ENCODE measurements around the gene RDH5. TPM values are rescaled to one million over a fixed set of nuclear protein-coding genes. Genes with fewer than 3 reads are reported as not detected.

Gene RDH5
- total RNA-seq, 1 donor from 2014 or later: 16.5 TPM

DNA sequence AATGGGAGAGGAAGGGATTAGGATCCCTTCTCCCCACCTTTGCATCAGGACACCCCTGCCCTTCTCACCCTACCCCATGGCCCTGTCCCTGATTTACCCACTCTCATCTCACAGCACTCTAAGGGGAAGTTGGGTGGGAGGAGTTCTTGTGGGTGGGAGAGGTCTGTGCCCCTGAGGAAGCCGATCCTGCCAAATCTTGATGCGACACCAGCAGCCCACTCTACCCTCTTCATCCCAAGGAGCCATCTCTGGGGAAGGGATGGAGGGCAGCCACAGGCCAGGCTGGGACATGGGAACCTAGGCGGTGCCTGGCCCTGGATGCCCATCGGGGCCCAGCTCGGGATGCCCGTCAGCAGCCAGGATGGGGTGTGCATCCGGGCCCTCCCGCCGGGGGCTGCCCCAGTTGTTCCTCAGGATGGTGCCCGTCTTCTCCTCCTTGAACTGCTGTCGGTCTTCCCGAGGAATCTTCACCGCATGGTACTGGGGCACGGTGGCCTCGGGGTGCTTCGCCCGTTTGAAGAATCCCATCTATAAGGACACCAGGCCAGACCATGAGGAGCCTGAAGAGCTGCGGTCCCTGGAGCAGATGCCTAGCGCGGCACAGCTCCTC is 35.3 kb upstream of the RDH5 start:
- intact Hi-C loops (cut with micrococcal nuclease): no loop called here
- no peaks in the 10 kb centered on the region for H3K27me3 Mint-ChIP-seq
- CTCF ChIA-PET: no interaction called here
- TF ChIP-seq, protein P1, sequence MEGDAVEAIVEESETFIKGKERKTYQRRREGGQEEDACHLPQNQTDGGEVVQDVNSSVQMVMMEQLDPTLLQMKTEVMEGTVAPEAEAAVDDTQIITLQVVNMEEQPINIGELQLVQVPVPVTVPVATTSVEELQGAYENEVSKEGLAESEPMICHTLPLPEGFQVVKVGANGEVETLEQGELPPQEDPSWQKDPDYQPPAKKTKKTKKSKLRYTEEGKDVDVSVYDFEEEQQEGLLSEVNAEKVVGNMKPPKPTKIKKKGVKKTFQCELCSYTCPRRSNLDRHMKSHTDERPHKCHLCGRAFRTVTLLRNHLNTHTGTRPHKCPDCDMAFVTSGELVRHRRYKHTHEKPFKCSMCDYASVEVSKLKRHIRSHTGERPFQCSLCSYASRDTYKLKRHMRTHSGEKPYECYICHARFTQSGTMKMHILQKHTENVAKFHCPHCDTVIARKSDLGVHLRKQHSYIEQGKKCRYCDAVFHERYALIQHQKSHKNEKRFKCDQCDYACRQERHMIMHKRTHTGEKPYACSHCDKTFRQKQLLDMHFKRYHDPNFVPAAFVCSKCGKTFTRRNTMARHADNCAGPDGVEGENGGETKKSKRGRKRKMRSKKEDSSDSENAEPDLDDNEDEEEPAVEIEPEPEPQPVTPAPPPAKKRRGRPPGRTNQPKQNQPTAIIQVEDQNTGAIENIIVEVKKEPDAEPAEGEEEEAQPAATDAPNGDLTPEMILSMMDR (IDR thresholded peaks at IDR 0.05): no peak
- POLR2A ChIA-PET: no interaction called here
- no peak overlapping the region for H3K4me3 Mint-ChIP-seq
- H3K9me3 Mint-ChIP-seq: no peaks in the 10 kb centered on the region
- H3K36me3 Mint-ChIP-seq (ENCODE audit: low read depth): no peaks in the 10 kb centered on the region
- ATAC-seq (ENCODE audit: low read depth) (no peak), DNase-seq (no peak)
- peaks cover 41% of the 10 kb centered on the region for H3K4me1 Mint-ChIP-seq
- H3K27ac Mint-ChIP-seq: no peak overlapping the region

DNA sequence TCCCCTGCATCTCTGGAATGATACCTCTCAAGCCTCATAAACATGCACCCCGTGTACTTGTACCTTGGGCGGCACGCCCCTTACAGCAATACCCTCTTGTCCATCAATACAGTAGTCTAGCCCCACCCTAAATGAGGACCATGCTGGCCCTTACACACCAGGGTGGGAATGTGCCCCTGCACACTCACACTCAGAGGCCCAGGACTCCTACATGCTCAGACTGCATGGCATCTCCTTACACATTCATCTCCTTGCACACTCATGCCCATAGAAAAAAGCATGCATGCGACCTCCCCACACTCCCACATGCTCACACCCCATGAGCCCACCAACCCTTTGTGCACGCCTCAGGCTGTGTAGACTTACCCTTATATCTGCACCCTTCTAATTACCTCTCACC is 34.5 kb upstream of the RDH5 start:
- CTCF ChIA-PET: no interaction called here
- Mint-ChIP-seq H3K36me3 (ENCODE audit: low read depth) (no peaks in the 10 kb centered on the region), H3K9me3 (no peaks in the 10 kb centered on the region), H3K4me1 (peaks cover 41% of the 10 kb centered on the region), H3K27ac (no peak overlapping the region), H3K4me3 (no peak overlapping the region), H3K27me3 (no peaks in the 10 kb centered on the region)
- TF ChIP-seq, protein P1 (IDR thresholded peaks at IDR 0.05): no peak
- intact Hi-C loops (cut with micrococcal nuclease): no loop called here
- POLR2A ChIA-PET: no interaction called here
- ATAC-seq (ENCODE audit: low read depth) (no peak), DNase-seq (no peak)

DNA sequence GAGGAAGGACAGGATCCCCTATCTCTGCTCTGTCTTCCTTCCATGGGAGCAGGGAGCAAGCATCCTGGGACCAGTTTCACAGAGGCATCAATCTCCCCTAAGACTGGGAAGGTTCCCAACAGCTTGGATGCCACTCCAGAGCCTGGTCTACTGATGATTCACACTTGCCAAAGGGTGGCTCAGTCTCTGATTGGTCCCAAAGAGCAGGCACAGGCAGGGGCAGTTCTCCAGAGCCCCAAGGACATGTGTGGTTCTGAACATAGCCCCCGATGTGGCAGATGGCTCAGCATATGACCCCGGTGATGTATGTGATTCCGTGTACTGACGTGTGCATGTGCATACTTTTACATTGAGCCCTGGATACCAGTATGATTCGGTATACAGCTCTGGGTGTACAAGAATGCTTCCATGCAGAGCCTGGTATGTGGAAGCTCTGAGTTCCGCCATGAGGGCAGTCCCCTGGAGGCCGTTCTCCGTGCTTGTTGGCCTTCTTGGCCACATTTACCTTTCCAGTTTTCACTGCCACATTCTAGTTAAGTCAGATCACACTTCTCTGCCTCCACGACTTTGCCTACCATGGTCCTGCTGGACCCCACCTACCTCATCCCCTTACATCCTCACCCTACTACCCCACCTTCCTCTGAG is 33.7 kb upstream of the RDH5 start:
- Mint-ChIP-seq H3K4me1 (peaks cover 34% of the 10 kb centered on the region), H3K4me3 (no peak overlapping the region), H3K27me3 (no peaks in the 10 kb centered on the region), H3K27ac (no peak overlapping the region), H3K9me3 (no peaks in the 10 kb centered on the region), H3K36me3 (ENCODE audit: low read depth) (no peaks in the 10 kb centered on the region)
- ChIA-PET POLR2A (interaction anchor here (0.6 kb wide), 2 partner anchors 17 to 630 kb away, joined by 3 to 8 read pairs; partner anchors contain the start of gene CNPY2), CTCF (no interaction called here)
- intact Hi-C loops (cut with micrococcal nuclease): no loop called here
- TF ChIP-seq, protein P1 (IDR thresholded peaks at IDR 0.05): no peak
- ATAC-seq (ENCODE audit: low read depth) (no peak), DNase-seq (no peak)

DNA sequence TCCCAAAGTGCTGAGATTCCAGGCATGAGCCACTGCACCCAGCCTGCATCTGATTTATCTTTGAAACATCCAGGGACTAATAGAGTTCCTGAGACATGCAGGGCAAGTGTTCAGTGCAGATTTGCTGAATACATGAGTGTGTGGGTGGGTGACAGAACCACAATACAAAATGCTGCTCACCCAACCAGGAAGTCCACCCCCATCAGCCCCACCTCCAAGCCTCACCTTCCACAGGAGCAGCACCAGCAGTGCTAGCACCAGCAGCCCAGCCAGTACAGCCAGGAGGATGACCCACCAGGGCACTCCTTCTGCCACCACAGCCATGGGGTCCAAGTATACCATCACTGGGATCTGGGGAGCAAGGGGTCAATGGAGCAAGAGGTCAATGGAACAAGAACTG is 32.4 kb upstream of the RDH5 start:
- CTCF ChIA-PET: no interaction called here
- TF ChIP-seq, protein P1 (IDR thresholded peaks at IDR 0.05): no peak
- intact Hi-C loops (cut with micrococcal nuclease): no loop called here
- Mint-ChIP-seq H3K9me3 (no peaks in the 10 kb centered on the region), H3K36me3 (ENCODE audit: low read depth) (no peaks in the 10 kb centered on the region), H3K27ac (no peak overlapping the region), H3K4me1 (peaks cover 21% of the 10 kb centered on the region), H3K4me3 (no peak overlapping the region), H3K27me3 (no peaks in the 10 kb centered on the region)
- POLR2A ChIA-PET: no interaction called here
- ATAC-seq (ENCODE audit: low read depth) (no peak), DNase-seq (no peak)

DNA sequence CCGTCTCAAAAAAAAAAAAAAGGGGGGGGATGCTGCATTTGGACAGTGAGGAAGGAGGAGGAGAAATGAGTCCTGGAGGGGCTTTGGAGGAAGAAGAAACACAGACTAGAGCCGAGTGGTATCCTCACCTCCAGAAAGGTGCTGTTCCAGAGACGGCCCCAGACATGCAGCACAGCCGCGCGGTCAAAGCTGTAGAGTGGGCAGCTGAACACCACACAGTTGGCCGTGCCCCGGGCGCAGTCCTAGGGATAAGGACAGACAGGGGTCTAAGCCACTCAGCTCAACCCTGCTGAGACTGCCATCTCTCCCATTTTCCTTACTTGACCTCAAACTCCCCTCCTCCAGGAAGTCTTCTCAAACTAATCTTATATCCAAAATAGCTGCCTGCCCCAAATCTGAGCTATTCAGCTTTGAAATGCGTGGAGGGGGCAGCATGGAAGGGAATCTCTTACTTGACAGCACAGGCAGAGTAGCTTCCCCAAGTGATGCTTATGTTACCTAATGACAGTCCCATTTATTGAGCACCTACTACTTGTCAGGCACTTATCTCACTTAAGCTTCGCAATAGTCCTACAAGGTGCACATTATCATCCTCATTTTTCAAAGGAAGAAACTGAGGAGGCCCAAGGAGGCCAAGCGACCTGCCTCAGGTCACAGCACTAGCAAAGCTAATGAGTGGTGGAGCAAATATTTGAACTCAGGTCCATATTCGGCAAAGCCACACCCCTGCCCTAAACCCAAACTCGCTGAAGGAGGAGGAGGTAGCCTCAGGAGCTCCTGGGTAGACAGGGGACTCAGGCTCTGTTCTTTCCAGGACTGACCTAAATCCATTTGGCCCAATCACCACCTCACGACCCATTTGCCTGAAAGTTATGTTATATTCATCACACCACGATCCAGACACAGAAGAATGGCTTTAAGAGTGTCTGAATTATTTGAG is 31.2 kb upstream of the RDH5 start:
- no peak overlapping the region for H3K27ac Mint-ChIP-seq
- peaks cover 12% of the 10 kb centered on the region for H3K4me1 Mint-ChIP-seq
- intact Hi-C loops (cut with micrococcal nuclease): no loop called here
- H3K9me3 Mint-ChIP-seq: no peaks in the 10 kb centered on the region
- H3K36me3 Mint-ChIP-seq (ENCODE audit: low read depth): no peaks in the 10 kb centered on the region
- H3K4me3 Mint-ChIP-seq: no peak overlapping the region
- ChIA-PET POLR2A (no interaction called here), CTCF (no interaction called here)
- no peaks in the 10 kb centered on the region for H3K27me3 Mint-ChIP-seq
- no peak for DNase-seq
- ATAC-seq (ENCODE audit: low read depth): no peak
- TF ChIP-seq, protein P1 (IDR thresholded peaks at IDR 0.05): no peak
